GM23338 (cell line): ENCODE measurements around the gene ORC6.

ENCODE experiments used
- CREB1 ChIP-seq: fragments of 250-450 bp; sonication (Bioruptor Pico); IDR thresholded peaks from 2 replicates; pipeline ENCODE4 v1.5.0; 2020; ENCODE audit warnings: low read depth, mild to moderate bottlenecking, moderate library complexity
- CTCF ChIP-seq, 2 experiments: fragments of 200-600 bp in 1 of 2; sonication (generic) in 1 of 2; conservative IDR thresholded peaks; 2 replicates each; pipeline versions ENCODE4 v1.5.1 to v1.6.1; 2016 to 2017; ENCODE audit warnings: antibody characterized with exemption in 2 of 2, low read depth in 2 of 2, mild to moderate bottlenecking in 2 of 2, moderate library complexity in 1 of 2
- ETS1 ChIP-seq: IDR thresholded peaks from 2 replicates; pipeline ENCODE4 v1.6.1; 2016; ENCODE audit warnings: antibody characterized with exemption
- EZH2 ChIP-seq: fragments of 200-600 bp; sonication (generic); IDR thresholded peaks from one replicate; pipeline ENCODE4 v1.8.0; 2017; ENCODE audit warnings: antibody characterized with exemption, mild to moderate bottlenecking, low read depth; ENCODE audit not compliant: unreplicated experiment
- EZH2phosphoT487 ChIP-seq: fragments of 200-600 bp; sonication (generic); IDR thresholded peaks from one replicate; pipeline ENCODE4 v1.8.1; 2018; ENCODE audit warnings: antibody characterized with exemption; ENCODE audit not compliant: unreplicated experiment
- JUNB ChIP-seq: IDR thresholded peaks from one replicate; pipeline ENCODE4 v1.6.1; 2016; ENCODE audit warnings: antibody characterized with exemption; ENCODE audit not compliant: unreplicated experiment
- NANOG ChIP-seq: IDR thresholded peaks from 2 replicates; pipeline ENCODE4 v1.6.1; 2016; ENCODE audit warnings: antibody characterized with exemption, borderline replicate concordance
- POLR2AphosphoS5 ChIP-seq: IDR thresholded peaks from 2 replicates; pipeline ENCODE4 v1.6.1; 2016; ENCODE audit warnings: antibody characterized with exemption, low read depth
- REST ChIP-seq: IDR thresholded peaks from one replicate; pipeline ENCODE4 v1.6.1; 2018; ENCODE audit warnings: antibody characterized with exemption; ENCODE audit not compliant: unreplicated experiment
- ZNF114 ChIP-seq: fragments of 250-450 bp; sonication (Bioruptor Pico); IDR thresholded peaks from 2 replicates; pipeline ENCODE4 v1.5.0; 2020; ENCODE audit warnings: mild to moderate bottlenecking, moderate library complexity
- ZNF331 ChIP-seq: fragments of 250-450 bp; sonication (Bioruptor Pico); IDR thresholded peaks from 2 replicates; pipeline ENCODE4 v1.5.0; 2020; ENCODE audit warnings: low read depth, mild to moderate bottlenecking, moderate library complexity
- ZNF462 ChIP-seq: fragments of 250-450 bp; sonication (Bioruptor Pico); IDR thresholded peaks from 2 replicates; pipeline ENCODE4 v1.5.0; 2020; ENCODE audit warnings: mild to moderate bottlenecking, moderate library complexity

GRCh38 chr16:46730801-46731690 lies 41.6 kb downstream of the ORC6 start:
- TF ChIP-seq REST = no peak
- no peak for TF ChIP-seq CTCF (conservative IDR thresholded peaks at IDR 0.05; ENCODE audit: low read depth in 2 of 2)
- TF ChIP-seq JUNB = no peak
- TF ChIP-seq EZH2 = no peak
- TF ChIP-seq EZH2phosphoT487 = no peak
- TF ChIP-seq POLR2AphosphoS5 = no peak
- TF ChIP-seq ZNF462 (CRISPR knock-in tag) = no peak
- no peak for TF ChIP-seq ZNF331 (CRISPR knock-in tag)
- no peak for TF ChIP-seq ETS1
- no peak for TF ChIP-seq NANOG
- no peak for TF ChIP-seq ZNF114
- TF ChIP-seq CREB1 (CRISPR knock-in tag) = no peak
